H9 (cell line): Measurements from ENCODE around the gene STMN3. TPM values are rescaled to one million over a fixed set of nuclear protein-coding genes. Genes with fewer than 3 reads are reported as not detected.
A peak's percentile ranks its signal among the peaks of the same experiment; 100 is the strongest.

Experiments used
- DNase-seq: peaks from one replicate; pipeline ENCODE4 v3.0.0-alpha.2; 2017
- H2AFZ ChIP-seq: one replicate; pipeline ENCODE4 v1.6.1; 2013; ENCODE audit warnings: mild to moderate bottlenecking, low read length, control low read depth, moderate library complexity
- H2AK5ac ChIP-seq: 2 replicates; pipeline ENCODE4 v1.6.1; 2013; ENCODE audit warnings: low read length, control low read depth, mixed read lengths; ENCODE audit not compliant: insufficient read length
- H2BK120ac ChIP-seq: one replicate; pipeline ENCODE4 v1.6.1; 2013; ENCODE audit warnings: low read depth, mild to moderate bottlenecking, low read length, control low read depth, inconsistent platforms; ENCODE audit not compliant: poor library complexity, severe bottlenecking
- H2BK12ac ChIP-seq: 2 replicates; pipeline ENCODE4 v1.6.1; 2013; ENCODE audit warnings: low read length, control low read depth, mixed read lengths, low read depth; ENCODE audit not compliant: insufficient read length
- H2BK15ac ChIP-seq: 2 replicates; pipeline ENCODE4 v1.6.1; 2013; ENCODE audit warnings: low read depth, low read length, control low read depth
- H2BK20ac ChIP-seq: one replicate; pipeline ENCODE4 v1.6.1; 2013; ENCODE audit warnings: low read depth, mild to moderate bottlenecking, low read length, control low read depth, inconsistent platforms; ENCODE audit not compliant: poor library complexity, severe bottlenecking
- H2BK5ac ChIP-seq: 2 replicates; pipeline ENCODE4 v1.6.1; 2013; ENCODE audit warnings: low read length, control low read depth, mixed read lengths; ENCODE audit not compliant: insufficient read length
- H3K14ac ChIP-seq: 2 replicates; pipeline ENCODE4 v1.6.1; 2013; ENCODE audit warnings: low read length, control low read depth; ENCODE audit not compliant: insufficient read depth
- H3K18ac ChIP-seq: 2 replicates; pipeline ENCODE4 v1.6.1; 2013; ENCODE audit warnings: low read depth, mild to moderate bottlenecking, mixed read lengths, low read length, control low read depth; ENCODE audit not compliant: insufficient read length
- H3K23ac ChIP-seq: 2 replicates; pipeline ENCODE4 v1.6.1; 2013; ENCODE audit warnings: low read length, control low read depth, mixed read lengths, low read depth; ENCODE audit not compliant: insufficient read length
- H3K23me2 ChIP-seq: 2 replicates; pipeline ENCODE4 v1.6.1; 2013; ENCODE audit warnings: low read depth, mild to moderate bottlenecking, mixed read lengths, low read length, control low read depth; ENCODE audit not compliant: insufficient read length, poor library complexity, severe bottlenecking
- H3K27ac ChIP-seq: 2 replicates; pipeline ENCODE4 v1.5.1; 2013; ENCODE audit warnings: low read length, control low read depth, mixed read lengths, low read depth; ENCODE audit not compliant: insufficient read length
- H3K27me3 ChIP-seq: 2 replicates; pipeline ENCODE4 v1.6.1; 2013; ENCODE audit warnings: low read length, control low read depth, inconsistent platforms; ENCODE audit not compliant: insufficient read depth
- H3K4ac ChIP-seq: 2 replicates; pipeline ENCODE4 v1.6.1; 2013; ENCODE audit warnings: low read depth, mild to moderate bottlenecking, control low read depth, inconsistent platforms, low read length, moderate library complexity
- H3K4me1 ChIP-seq: 2 replicates; pipeline ENCODE4 v1.6.1; 2013; ENCODE audit warnings: low read length, control low read depth, inconsistent platforms; ENCODE audit not compliant: insufficient read depth
- H3K4me2 ChIP-seq: 2 replicates; pipeline ENCODE4 v1.6.1; 2013; ENCODE audit warnings: low read length, control low read depth, mixed read lengths; ENCODE audit not compliant: insufficient read length, insufficient read depth
- H3K56ac ChIP-seq: 2 replicates; pipeline ENCODE4 v1.6.1; 2013; ENCODE audit warnings: low read depth, mild to moderate bottlenecking, mixed read lengths, low read length, control low read depth; ENCODE audit not compliant: insufficient read length
- H3K79me1 ChIP-seq: 2 replicates; pipeline ENCODE4 v1.6.1; 2013; ENCODE audit warnings: low read depth, mild to moderate bottlenecking, moderate library complexity, low read length, control low read depth, inconsistent platforms; ENCODE audit not compliant: insufficient read depth, poor library complexity, severe bottlenecking
- H3K79me2 ChIP-seq: 2 replicates; pipeline ENCODE4 v1.6.1; 2013; ENCODE audit warnings: low read length, control low read depth, inconsistent platforms; ENCODE audit not compliant: insufficient read depth
- H3K9ac ChIP-seq: 2 replicates; pipeline ENCODE4 v1.6.1; 2013; ENCODE audit warnings: low read length, control low read depth, mixed read lengths; ENCODE audit not compliant: insufficient read length; ENCODE audit errors: extremely low read depth
- H3K9me3 ChIP-seq: one replicate; pipeline ENCODE4 v1.6.1; 2013; ENCODE audit warnings: low read depth, low read length, inconsistent platforms; ENCODE audit not compliant: control insufficient read depth
- H3T11ph ChIP-seq: one replicate; pipeline ENCODE4 v1.6.1; 2013; ENCODE audit warnings: mild to moderate bottlenecking, low read length, control low read depth, inconsistent platforms
- H4K20me1 ChIP-seq: one replicate; pipeline ENCODE4 v1.6.1; 2013; ENCODE audit not compliant: control insufficient read depth, insufficient read length, insufficient read depth
- H4K5ac ChIP-seq: 2 replicates; pipeline ENCODE4 v1.6.1; 2013; ENCODE audit warnings: low read depth, mild to moderate bottlenecking, mixed read lengths, low read length, control low read depth; ENCODE audit not compliant: insufficient read length
- H4K8ac ChIP-seq: replicated peaks from 2 replicates; pipeline ENCODE4 v1.6.1; 2013; ENCODE audit warnings: low read length, control low read depth, mixed read lengths, low read depth; ENCODE audit not compliant: insufficient read length
- H4K91ac ChIP-seq: 2 replicates; pipeline ENCODE4 v1.6.1; 2013; ENCODE audit warnings: low read depth, mild to moderate bottlenecking, moderate library complexity, mixed read lengths, low read length, control low read depth; ENCODE audit not compliant: insufficient read length
- H3K27ac Mint-ChIP-seq, 3 experiments: 2 replicates in 2 of 3; 3 replicates in 1 of 3; pipeline ENCODE4 v1.8.0; 2020 to 2021; ENCODE audit warnings: mixed read lengths in 3 of 3, mild to moderate bottlenecking in 1 of 3, moderate library complexity in 1 of 3
- H3K27me3 Mint-ChIP-seq: 2 replicates; pipeline ENCODE4 v1.8.0; 2021; ENCODE audit warnings: low read depth, mild to moderate bottlenecking, moderate library complexity, mixed read lengths
- H3K36me3 Mint-ChIP-seq, 3 experiments: 2 replicates in 2 of 3; 3 replicates in 1 of 3; pipeline ENCODE4 v1.8.0; 2020 to 2021; ENCODE audit warnings: low read depth in 3 of 3, mixed read lengths in 3 of 3; ENCODE audit not compliant: insufficient read depth in 1 of 3
- H3K4me1 Mint-ChIP-seq, 2 experiments: 2 replicates each; pipeline ENCODE4 v1.8.0; 2020; ENCODE audit warnings: mixed read lengths in 2 of 2
- H3K4me3 Mint-ChIP-seq, 2 experiments: 2 replicates in 1 of 2; 3 replicates in 1 of 2; pipeline ENCODE4 v1.8.0; 2020 to 2021; ENCODE audit warnings: mild to moderate bottlenecking in 2 of 2, mixed read lengths in 2 of 2, moderate library complexity in 1 of 2
- H3K9me3 Mint-ChIP-seq, 2 experiments: 2 replicates in 1 of 2; 3 replicates in 1 of 2; pipeline ENCODE4 v1.8.0; 2020; ENCODE audit warnings: mild to moderate bottlenecking in 2 of 2, mixed read lengths in 2 of 2, moderate library complexity in 1 of 2
- WGBS: extraction: QIAGEN DNeasy Blood & Tissue Kit; methylation state at CpG from one replicate; pipeline ENCODE4 v1.1.7; 2013; ENCODE audit warnings: missing lambda C conversion rate, low lambda C conversion rate, mixed read lengths; ENCODE audit not compliant: insufficient read length; ENCODE audit errors: extremely low coverage; 5-methylcytosine and 5-hydroxymethylcytosine counted together
- total RNA-seq: library from RNA; stranded (reverse); gene quantifications from 2 replicates; pipeline ENCODE4 v1.2.1, GENCODE V29; 2021
- TF ChIP-seq, protein P1 (sequence below): fragments of 200-600 bp; sonication (generic); conservative IDR thresholded peaks from 3 replicates; pipeline ENCODE4 v1.8.0; 2021; ENCODE audit warnings: antibody characterized with exemption, mild to moderate bottlenecking

STMN3 gene
- total RNA-seq, 1 experiment from 2014 or later, result 54.0 TPM

DNA sequence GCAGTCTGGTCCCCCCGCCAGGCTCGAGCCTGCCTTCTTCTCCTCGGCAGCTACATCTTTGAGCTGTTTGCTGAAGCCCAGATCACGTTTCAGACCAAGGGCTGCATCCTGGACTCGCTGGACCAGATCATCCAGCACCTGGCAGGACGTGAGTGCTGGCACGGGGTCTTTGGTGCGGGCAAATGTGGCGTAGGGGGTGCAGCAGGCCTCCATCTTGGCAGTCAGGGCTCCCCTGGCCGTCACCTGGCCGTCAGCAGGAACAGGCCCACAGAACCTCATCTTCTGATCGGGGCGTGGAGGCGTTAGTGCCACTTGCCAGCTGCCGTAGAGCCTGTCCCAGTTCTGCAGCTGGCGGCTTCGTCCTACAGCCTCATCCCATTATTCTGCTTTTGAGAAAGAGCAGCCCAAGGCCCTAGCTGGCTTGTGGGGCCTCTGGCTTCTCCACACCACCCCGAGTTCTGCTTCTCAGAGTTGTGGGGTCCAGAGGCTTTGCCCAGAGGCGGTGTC lies 26.6 kb upstream of the STMN3 start:
- Mint-ChIP-seq H3K4me1 (no peaks in the 10 kb centered on the region), H3K36me3 (peaks cover 12 to 26% (median 26%) of the 10 kb centered on the region in 3 experiments; a peak in 6 of 7 replicates)
- H3K27ac ChIP-seq, result no peak overlapping the region

More for the DNA sequence above, 26.6 kb upstream of the STMN3 start:
- no peak for DNase-seq
- Histone ChIP-seq H3K56ac (no peak overlapping the region), H4K20me1 (no peaks in the 10 kb centered on the region), H3K4me1 (no peaks in the 10 kb centered on the region), H2BK120ac (no peak overlapping the region), H3K4ac (no peak overlapping the region), H3K23ac (no peak overlapping the region), H3K14ac (no peak overlapping the region; the same call in 1 of the 2 replicates), H3T11ph (no peak overlapping the region), H4K5ac (no peak overlapping the region), H2BK12ac (no peak overlapping the region), H3K9ac (no peak overlapping the region), H4K8ac (no peak overlapping the region), H3K9me3 (no peaks in the 10 kb centered on the region), H2AFZ (no peak overlapping the region), H3K79me2 (no peaks in the 10 kb centered on the region), H3K23me2 (no peaks in the 10 kb centered on the region), H2BK15ac (no peak overlapping the region), H3K79me1 (no peaks in the 10 kb centered on the region), H3K27me3 (no peaks in the 10 kb centered on the region), H2BK20ac (no peak overlapping the region), H4K91ac (no peak overlapping the region), H2AK5ac (no peak overlapping the region), H2BK5ac (no peak overlapping the region), H3K18ac (no peak overlapping the region), H3K4me2 (no peak overlapping the region)
- TF ChIP-seq, protein P1, sequence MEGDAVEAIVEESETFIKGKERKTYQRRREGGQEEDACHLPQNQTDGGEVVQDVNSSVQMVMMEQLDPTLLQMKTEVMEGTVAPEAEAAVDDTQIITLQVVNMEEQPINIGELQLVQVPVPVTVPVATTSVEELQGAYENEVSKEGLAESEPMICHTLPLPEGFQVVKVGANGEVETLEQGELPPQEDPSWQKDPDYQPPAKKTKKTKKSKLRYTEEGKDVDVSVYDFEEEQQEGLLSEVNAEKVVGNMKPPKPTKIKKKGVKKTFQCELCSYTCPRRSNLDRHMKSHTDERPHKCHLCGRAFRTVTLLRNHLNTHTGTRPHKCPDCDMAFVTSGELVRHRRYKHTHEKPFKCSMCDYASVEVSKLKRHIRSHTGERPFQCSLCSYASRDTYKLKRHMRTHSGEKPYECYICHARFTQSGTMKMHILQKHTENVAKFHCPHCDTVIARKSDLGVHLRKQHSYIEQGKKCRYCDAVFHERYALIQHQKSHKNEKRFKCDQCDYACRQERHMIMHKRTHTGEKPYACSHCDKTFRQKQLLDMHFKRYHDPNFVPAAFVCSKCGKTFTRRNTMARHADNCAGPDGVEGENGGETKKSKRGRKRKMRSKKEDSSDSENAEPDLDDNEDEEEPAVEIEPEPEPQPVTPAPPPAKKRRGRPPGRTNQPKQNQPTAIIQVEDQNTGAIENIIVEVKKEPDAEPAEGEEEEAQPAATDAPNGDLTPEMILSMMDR, result no peak
- WGBS, result no CpG with 5 or more reads among the region's 19 CpGs
- Mint-ChIP-seq H3K9me3 (no peaks in the 10 kb centered on the region; a peak in 1 of 5 replicates), H3K27me3 (no peaks in the 10 kb centered on the region), H3K4me3 (no peak overlapping the region), H3K27ac (peak overlapping the region in 2 of 3 experiments; percentile 76 to 77; a peak in 2 of 7 replicates)
